GM23338 (cell line): ENCODE results near the gene FAM171A2. TPM values are rescaled to one million over a fixed set of nuclear protein-coding genes. Genes with fewer than 3 reads are reported as not detected.

Source experiments
- ATAC-seq: fragments of 200-7000 bp; cut with Tn5 transposase; 3 replicates; pipeline ENCODE4 v1.9.1; 2020
- DNase-seq: peaks from one replicate; pipeline ENCODE4 v3.0.0-alpha.2; 2015; ENCODE audit warnings: low spot score
- H2AFZ ChIP-seq: fragments of 200-600 bp; sonication (generic); 2 replicates; pipeline ENCODE4 v1.8.0; 2016; ENCODE audit warnings: antibody characterized with exemption, mild to moderate bottlenecking, moderate library complexity
- H3F3A ChIP-seq: fragments of 200-600 bp; sonication (generic); replicated peaks from 2 replicates; pipeline ENCODE4 v1.8.0; 2017; ENCODE audit warnings: antibody characterized with exemption, mixed run types, low read depth
- H3K27ac ChIP-seq: fragments of 200-600 bp; sonication (generic); 2 replicates; pipeline ENCODE4 v1.6.1; 2016; ENCODE audit warnings: low read depth
- H3K27me3 ChIP-seq: fragments of 200-600 bp; sonication (generic); 2 replicates; pipeline ENCODE4 v1.8.0; 2016; ENCODE audit warnings: mild to moderate bottlenecking, mixed run types, moderate library complexity; ENCODE audit not compliant: insufficient read depth
- H3K36me3 ChIP-seq: fragments of 200-600 bp; sonication (generic); 2 replicates; pipeline ENCODE4 v1.8.0; 2016; ENCODE audit warnings: mild to moderate bottlenecking; ENCODE audit not compliant: insufficient read depth
- H3K4me1 ChIP-seq: fragments of 200-600 bp; sonication (generic); 2 replicates; pipeline ENCODE4 v1.8.0; 2016; ENCODE audit warnings: mild to moderate bottlenecking, moderate library complexity; ENCODE audit not compliant: insufficient read depth
- H3K4me2 ChIP-seq: fragments of 200-600 bp; sonication (generic); 2 replicates; pipeline ENCODE4 v1.7.1; 2017; ENCODE audit warnings: mixed run types
- H3K4me3 ChIP-seq: fragments of 200-600 bp; sonication (generic); 2 replicates; pipeline ENCODE4 v1.6.1; 2016; ENCODE audit warnings: mixed run types
- H3K79me2 ChIP-seq: fragments of 200-600 bp; sonication (generic); replicated peaks from 2 replicates; pipeline ENCODE4 v1.8.0; 2017; ENCODE audit warnings: mild to moderate bottlenecking; ENCODE audit not compliant: insufficient read depth
- H3K9me2 ChIP-seq: fragments of 200-600 bp; sonication (generic); 2 replicates; pipeline ENCODE4 v1.8.0; 2017; ENCODE audit not compliant: insufficient read depth
- H4K20me1 ChIP-seq: fragments of 200-600 bp; sonication (generic); replicated peaks from 2 replicates; pipeline ENCODE4 v1.8.0; 2017; ENCODE audit warnings: mild to moderate bottlenecking; ENCODE audit not compliant: insufficient read depth
- H3K27ac Mint-ChIP-seq: 2 replicates; pipeline ENCODE4 v1.8.0; 2020; ENCODE audit warnings: inconsistent platforms, mild to moderate bottlenecking, moderate library complexity, mixed read lengths
- H3K27me3 Mint-ChIP-seq: 3 replicates; pipeline ENCODE4 v1.8.0; 2022; ENCODE audit warnings: low read depth, mild to moderate bottlenecking, moderate library complexity, mixed read lengths, inconsistent platforms; ENCODE audit not compliant: insufficient read depth, poor library complexity
- H3K36me3 Mint-ChIP-seq: 3 replicates; pipeline ENCODE4 v1.8.0; 2021; ENCODE audit warnings: low read depth, mild to moderate bottlenecking, inconsistent platforms, moderate library complexity, mixed read lengths
- H3K4me1 Mint-ChIP-seq: 3 replicates; pipeline ENCODE4 v1.8.0; 2020; ENCODE audit warnings: mild to moderate bottlenecking, inconsistent platforms, mixed read lengths
- H3K4me3 Mint-ChIP-seq: 3 replicates; pipeline ENCODE4 v1.8.0; 2021; ENCODE audit warnings: moderate library complexity, mild to moderate bottlenecking, inconsistent platforms, mixed read lengths
- H3K9me3 Mint-ChIP-seq: 3 replicates; pipeline ENCODE4 v1.8.0; 2020; ENCODE audit warnings: moderate library complexity, mild to moderate bottlenecking, inconsistent platforms, mixed read lengths
- CTCF ChIP-seq, 2 experiments: fragments of 200-600 bp in 1 of 2; sonication (generic) in 1 of 2; conservative IDR thresholded peaks; 2 replicates each; pipeline versions ENCODE4 v1.5.1 to v1.6.1; 2016 to 2017; ENCODE audit warnings: antibody characterized with exemption in 2 of 2, low read depth in 2 of 2, mild to moderate bottlenecking in 2 of 2, moderate library complexity in 1 of 2
- EZH2phosphoT487 ChIP-seq: fragments of 200-600 bp; sonication (generic); IDR thresholded peaks from one replicate; pipeline ENCODE4 v1.8.1; 2018; ENCODE audit warnings: antibody characterized with exemption; ENCODE audit not compliant: unreplicated experiment
- JUNB ChIP-seq: IDR thresholded peaks from one replicate; pipeline ENCODE4 v1.6.1; 2016; ENCODE audit warnings: antibody characterized with exemption; ENCODE audit not compliant: unreplicated experiment
- POLR2AphosphoS5 ChIP-seq: IDR thresholded peaks from 2 replicates; pipeline ENCODE4 v1.6.1; 2016; ENCODE audit warnings: antibody characterized with exemption, low read depth
- REST ChIP-seq: IDR thresholded peaks from one replicate; pipeline ENCODE4 v1.6.1; 2018; ENCODE audit warnings: antibody characterized with exemption; ENCODE audit not compliant: unreplicated experiment
- polyA plus RNA-seq: library from polyadenylated mRNA; unstranded; fragments of >200 nt; fragmentation: Nextera tagmentation; extraction: Ambion mirVana; gene quantifications from 2 replicates; pipeline ENCODE4 v1.2.1, GENCODE V29; 2016
- total RNA-seq: library from RNA; depleted of rRNA; stranded (reverse); fragments of >200 nt; shearing (Covaris generic); gene quantifications from 2 replicates; pipeline ENCODE4 v1.2.3, GENCODE V29; 2014

FAM171A2 gene
- total and polyA plus RNA-seq, 2 experiments from 2014 or later, result 4.1 to 35.4 TPM

GRCh38 chr17:44354582-44355561, 8.8 kb downstream of the FAM171A2 start:
- peaks cover 4% of the 10 kb centered on the region; the same call in 1 of the 2 replicates for H3K4me1 ChIP-seq
- peaks cover 12% of the 10 kb centered on the region for H3K36me3 Mint-ChIP-seq
- peak; percentile 0; the same call in 1 of the 2 replicates for TF ChIP-seq POLR2AphosphoS5
- peak; percentile 33 to 78 for TF ChIP-seq CTCF (conservative IDR thresholded peaks at IDR 0.05; ENCODE audit: low read depth in 2 of 2)
- TF ChIP-seq EZH2phosphoT487, result no peak
- no peak for TF ChIP-seq REST
- TF ChIP-seq JUNB, result no peak
- no peak overlapping the region for H3K27ac ChIP-seq
- H3K4me1 Mint-ChIP-seq, result peaks cover 15% of the 10 kb centered on the region
- peaks cover 8% of the 10 kb centered on the region; the same call in 1 of the 2 replicates for H3K27me3 ChIP-seq
- peaks cover 3% of the 10 kb centered on the region; the same call in 1 of the 2 replicates for H4K20me1 ChIP-seq
- DNase-seq (peak; percentile 89), ATAC-seq (peak; percentile 72)
- H3K4me2 ChIP-seq, result peak overlapping the region; percentile 79
- H3K4me3 Mint-ChIP-seq, result peak overlapping the region; percentile 67
- H2AFZ ChIP-seq, result peak overlapping the region; percentile 14; the same call in 1 of the 2 replicates
- peaks cover 23% of the 10 kb centered on the region for H3K27me3 Mint-ChIP-seq
- H3K4me3 ChIP-seq, result peak overlapping the region; percentile 60
- peaks cover 2% of the 10 kb centered on the region; the same call in 1 of the 3 replicates for H3K9me3 Mint-ChIP-seq
- H3K27ac Mint-ChIP-seq, result no peak overlapping the region
- H3F3A ChIP-seq, result peaks cover 10% of the 10 kb centered on the region; the same call in 1 of the 2 replicates
- H3K9me2 ChIP-seq, result no peaks in the 10 kb centered on the region
- H3K79me2 ChIP-seq, result no peaks in the 10 kb centered on the region
- no peaks in the 10 kb centered on the region for H3K36me3 ChIP-seq

GRCh38 chr17:44353672-44354331, 9.9 kb downstream of the FAM171A2 start:
- H3K9me2 ChIP-seq, result no peaks in the 10 kb centered on the region
- no peak overlapping the region for H3K27ac ChIP-seq
- Mint-ChIP-seq H3K4me3 (peak overlapping the region; percentile 67), H3K4me1 (peaks cover 9% of the 10 kb centered on the region), H3K27ac (no peak overlapping the region), H3K36me3 (peaks cover 8% of the 10 kb centered on the region), H3K27me3 (peaks cover 23% of the 10 kb centered on the region), H3K9me3 (peaks cover 2% of the 10 kb centered on the region; the same call in 1 of the 3 replicates)
- DNase-seq, result peak; percentile 64
- H3K36me3 ChIP-seq, result no peaks in the 10 kb centered on the region
- peaks cover 8% of the 10 kb centered on the region; the same call in 1 of the 2 replicates for H3K27me3 ChIP-seq
- peaks cover 3% of the 10 kb centered on the region; the same call in 1 of the 2 replicates for H4K20me1 ChIP-seq
- peaks cover 4% of the 10 kb centered on the region; the same call in 1 of the 2 replicates for H3K4me1 ChIP-seq
- ATAC-seq, result peak; percentile 3; the same call in 2 of the 3 replicates
- H2AFZ ChIP-seq, result no peak overlapping the region
- peak overlapping the region; percentile 89 for H3K4me2 ChIP-seq
- no peak for TF ChIP-seq REST
- peak; percentile 22; the same call in 1 of the 2 replicates for TF ChIP-seq POLR2AphosphoS5
- peak overlapping the region; percentile 60 for H3K4me3 ChIP-seq
- peaks cover 10% of the 10 kb centered on the region; the same call in 1 of the 2 replicates for H3F3A ChIP-seq
- H3K79me2 ChIP-seq, result no peaks in the 10 kb centered on the region
